Measurements from ENCODE around the gene FPR2. TPM values are rescaled to one million over a fixed set of nuclear protein-coding genes. Genes with fewer than 3 reads are reported as not detected.

The FPR2 gene
- total and polyA plus RNA-seq, 2 of the 13 experiments (the other 11 are each of a cell fraction or from before 2014, with no cell fraction given), result not detected

DNA sequence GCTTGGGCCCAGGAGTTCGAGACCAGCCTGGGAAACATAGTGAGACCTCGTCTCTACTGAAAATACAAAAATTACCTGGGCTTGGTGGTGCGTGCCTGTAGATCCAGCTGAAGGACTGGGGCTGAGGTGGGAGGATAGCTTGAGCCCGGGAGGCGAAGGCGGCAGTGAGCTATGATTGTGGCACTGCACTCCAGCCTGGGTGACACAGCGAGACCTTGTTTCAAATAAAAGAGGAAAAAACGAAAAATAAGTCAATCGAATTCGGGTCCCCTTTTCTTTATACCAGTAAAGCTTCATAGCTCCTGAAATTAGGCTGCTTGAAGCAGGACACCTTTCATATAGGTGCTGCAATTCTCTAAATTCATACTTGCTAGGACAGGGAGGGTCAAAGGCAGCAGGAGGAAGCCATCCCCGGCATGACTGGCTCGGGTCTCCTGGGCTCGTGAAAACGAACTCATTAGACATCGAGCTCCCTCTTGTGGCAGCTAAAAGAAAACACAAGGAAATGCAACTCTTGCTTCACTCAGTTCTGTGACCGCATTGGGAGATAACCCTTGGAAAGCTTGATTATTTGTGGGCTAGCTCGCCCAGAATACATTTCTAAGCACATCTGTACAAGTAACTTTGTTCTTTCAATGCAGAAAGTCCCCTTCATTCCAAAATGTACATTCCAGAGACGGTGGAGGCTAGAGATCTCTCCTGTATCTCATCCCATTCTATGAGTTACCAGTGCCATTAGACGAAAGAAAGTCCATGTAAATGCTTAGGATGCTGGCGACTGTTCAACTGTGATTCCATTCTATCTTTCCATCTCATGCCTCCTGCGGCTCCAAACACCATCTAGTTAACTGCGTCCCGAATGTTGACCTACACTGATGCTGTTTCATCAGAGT is 16.8 kb downstream of the FPR2 start:
- Histone ChIP-seq H3K4me1 (ENCODE audit: insufficient read depth, low read length) (no peaks in the 10 kb centered on the region), H3K9me3 (ENCODE audit: low read length) (no peaks in the 10 kb centered on the region), H3K36me3 (replicated peaks in 1 of 2; ENCODE audit: control insufficient read depth in 1 of 2, insufficient read depth in 2 of 2, low read length in 2 of 2) (no peaks in the 10 kb centered on the region), H3K79me2 (ENCODE audit: insufficient read depth, low read length) (no peaks in the 10 kb centered on the region), H3K27me3 (ENCODE audit: control insufficient read depth in 1 of 2, insufficient read depth in 2 of 2, low read length in 2 of 2) (no peaks in the 10 kb centered on the region), H3K9ac (ENCODE audit: insufficient read depth, low read depth, low read length) (no peak overlapping the region), H3K27ac (ENCODE audit: extremely low read length, insufficient read depth, low read length) (no peak overlapping the region), H2AFZ (ENCODE audit: low read length) (no peak overlapping the region), H3K4me2 (ENCODE audit: low read depth, low read length) (peak overlapping the region; percentile 44), H3K4me3 (replicated peaks in 1 of 3; ENCODE audit: insufficient read depth in 1 of 3, low read depth in 2 of 3, low read length in 3 of 3) (no peak overlapping the region), H4K20me1 (ENCODE audit: insufficient read depth, low read length) (no peaks in the 10 kb centered on the region)
- CTCF ChIA-PET (ENCODE audit: low intra/inter-chr PET ratio, low total read pairs), result interaction anchor here (0.9 kb wide), 1 partner anchor 460 kb away, joined by 3 read pairs; no protein-coding TSS in a partner anchor
- DNase-seq (ENCODE audit: low spot score), result peak; percentile 74
- no TSS peak for BruUV-seq (replicated peaks)
- FAIRE-seq, result peak; percentile 88
- in situ Hi-C loops (cut with HindIII; ENCODE audit: extremely low pct_ligation_motif_present, low pct_unique_long_range_greater_than_20kb) (no loop called here), intact Hi-C loops (cut with micrococcal nuclease; ENCODE audit: unreplicated experiment) (no loop called here)
- POLR2A ChIA-PET, result no interaction called here
- ATAC-seq, result peak; percentile 84
- 10% methylated on average over 23 of the region's 23 CpGs for WGBS (ENCODE audit: low lambda C conversion rate)
- TF ChIP-seq CBX2 (IDR thresholded peaks at IDR 0.05; ENCODE audit: low read depth, low read length) (no peak), CBX2 (CRISPR knock-in tag; IDR thresholded peaks at IDR 0.05; ENCODE audit: low read depth) (no peak), ELF3 (CRISPR knock-in tag; IDR thresholded peaks at IDR 0.05) (peak; percentile 82), ZNF598 (CRISPR knock-in tag; IDR thresholded peaks at IDR 0.05; ENCODE audit: borderline replicate concordance) (peak; percentile 14; the same call in 1 of the 2 replicates), MEF2D (CRISPR knock-in tag; IDR thresholded peaks at IDR 0.05) (no peak), BHLHE40 (IDR thresholded peaks at IDR 0.05; ENCODE audit: low read length) (no peak), ZNF12 (CRISPR knock-in tag; IDR thresholded peaks at IDR 0.05) (no peak), CHD2 (IDR thresholded peaks at IDR 0.05; ENCODE audit: low read depth, low read length) (no peak), MIER2 (CRISPR knock-in tag; IDR thresholded peaks at IDR 0.05) (peak; percentile 31; the same call in 1 of the 2 replicates), EHMT2 (IDR thresholded peaks at IDR 0.05; ENCODE audit: borderline replicate concordance, low read depth, low read length) (no peak), SMARCC2 (IDR thresholded peaks at IDR 0.05) (no peak), MTF1 (CRISPR knock-in tag; IDR thresholded peaks at IDR 0.05) (no peak), ZNF432 (CRISPR knock-in tag; IDR thresholded peaks at IDR 0.05; ENCODE audit: borderline replicate concordance) (no peak), SRSF9 (IDR thresholded peaks at IDR 0.05; ENCODE audit: borderline replicate concordance, insufficient read depth, low read depth, low read length, poor library complexity, severe bottlenecking) (no peak)
- TF ChIP-seq, protein P1, sequence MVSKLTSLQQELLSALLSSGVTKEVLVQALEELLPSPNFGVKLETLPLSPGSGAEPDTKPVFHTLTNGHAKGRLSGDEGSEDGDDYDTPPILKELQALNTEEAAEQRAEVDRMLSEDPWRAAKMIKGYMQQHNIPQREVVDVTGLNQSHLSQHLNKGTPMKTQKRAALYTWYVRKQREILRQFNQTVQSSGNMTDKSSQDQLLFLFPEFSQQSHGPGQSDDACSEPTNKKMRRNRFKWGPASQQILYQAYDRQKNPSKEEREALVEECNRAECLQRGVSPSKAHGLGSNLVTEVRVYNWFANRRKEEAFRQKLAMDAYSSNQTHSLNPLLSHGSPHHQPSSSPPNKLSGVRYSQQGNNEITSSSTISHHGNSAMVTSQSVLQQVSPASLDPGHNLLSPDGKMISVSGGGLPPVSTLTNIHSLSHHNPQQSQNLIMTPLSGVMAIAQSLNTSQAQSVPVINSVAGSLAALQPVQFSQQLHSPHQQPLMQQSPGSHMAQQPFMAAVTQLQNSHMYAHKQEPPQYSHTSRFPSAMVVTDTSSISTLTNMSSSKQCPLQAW (CRISPR knock-in tag; IDR thresholded peaks at IDR 0.05), result 0 out of 2 replicates have a peak, but pooled peaks have one; percentile 32
- TF ChIP-seq, protein P2, sequence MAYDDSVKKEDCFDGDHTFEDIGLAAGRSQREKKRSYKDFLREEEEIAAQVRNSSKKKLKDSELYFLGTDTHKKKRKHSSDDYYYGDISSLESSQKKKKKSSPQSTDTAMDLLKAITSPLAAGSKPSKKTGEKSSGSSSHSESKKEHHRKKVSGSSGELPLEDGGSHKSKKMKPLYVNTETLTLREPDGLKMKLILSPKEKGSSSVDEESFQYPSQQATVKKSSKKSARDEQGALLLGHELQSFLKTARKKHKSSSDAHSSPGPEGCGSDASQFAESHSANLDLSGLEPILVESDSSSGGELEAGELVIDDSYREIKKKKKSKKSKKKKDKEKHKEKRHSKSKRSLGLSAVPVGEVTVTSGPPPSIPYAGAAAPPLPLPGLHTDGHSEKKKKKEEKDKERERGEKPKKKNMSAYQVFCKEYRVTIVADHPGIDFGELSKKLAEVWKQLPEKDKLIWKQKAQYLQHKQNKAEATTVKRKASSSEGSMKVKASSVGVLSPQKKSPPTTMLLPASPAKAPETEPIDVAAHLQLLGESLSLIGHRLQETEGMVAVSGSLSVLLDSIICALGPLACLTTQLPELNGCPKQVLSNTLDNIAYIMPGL (CRISPR knock-in tag; IDR thresholded peaks at IDR 0.05; ENCODE audit: borderline replicate concordance in 1 of 2, low read depth in 1 of 2), result 0 out of 4 replicates have a peak, but pooled peaks of 1 of the 2 experiments have one; percentile 19
- TF ChIP-seq, protein P3, sequence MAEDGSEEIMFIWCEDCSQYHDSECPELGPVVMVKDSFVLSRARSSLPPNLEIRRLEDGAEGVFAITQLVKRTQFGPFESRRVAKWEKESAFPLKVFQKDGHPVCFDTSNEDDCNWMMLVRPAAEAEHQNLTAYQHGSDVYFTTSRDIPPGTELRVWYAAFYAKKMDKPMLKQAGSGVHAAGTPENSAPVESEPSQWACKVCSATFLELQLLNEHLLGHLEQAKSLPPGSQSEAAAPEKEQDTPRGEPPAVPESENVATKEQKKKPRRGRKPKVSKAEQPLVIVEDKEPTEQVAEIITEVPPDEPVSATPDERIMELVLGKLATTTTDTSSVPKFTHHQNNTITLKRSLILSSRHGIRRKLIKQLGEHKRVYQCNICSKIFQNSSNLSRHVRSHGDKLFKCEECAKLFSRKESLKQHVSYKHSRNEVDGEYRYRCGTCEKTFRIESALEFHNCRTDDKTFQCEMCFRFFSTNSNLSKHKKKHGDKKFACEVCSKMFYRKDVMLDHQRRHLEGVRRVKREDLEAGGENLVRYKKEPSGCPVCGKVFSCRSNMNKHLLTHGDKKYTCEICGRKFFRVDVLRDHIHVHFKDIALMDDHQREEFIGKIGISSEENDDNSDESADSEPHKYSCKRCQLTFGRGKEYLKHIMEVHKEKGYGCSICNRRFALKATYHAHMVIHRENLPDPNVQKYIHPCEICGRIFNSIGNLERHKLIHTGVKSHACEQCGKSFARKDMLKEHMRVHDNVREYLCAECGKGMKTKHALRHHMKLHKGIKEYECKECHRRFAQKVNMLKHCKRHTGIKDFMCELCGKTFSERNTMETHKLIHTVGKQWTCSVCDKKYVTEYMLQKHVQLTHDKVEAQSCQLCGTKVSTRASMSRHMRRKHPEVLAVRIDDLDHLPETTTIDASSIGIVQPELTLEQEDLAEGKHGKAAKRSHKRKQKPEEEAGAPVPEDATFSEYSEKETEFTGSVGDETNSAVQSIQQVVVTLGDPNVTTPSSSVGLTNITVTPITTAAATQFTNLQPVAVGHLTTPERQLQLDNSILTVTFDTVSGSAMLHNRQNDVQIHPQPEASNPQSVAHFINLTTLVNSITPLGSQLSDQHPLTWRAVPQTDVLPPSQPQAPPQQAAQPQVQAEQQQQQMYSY (CRISPR knock-in tag; IDR thresholded peaks at IDR 0.05), result no peak

All from HepG2 (cell line).